HCT116 (cell line): ENCODE data around the gene SPRED2. TPM values are rescaled to one million over a fixed set of nuclear protein-coding genes. Genes with fewer than 3 reads are reported as not detected.

Source experiments
- ATAC-seq: fragments of 200-7000 bp; cut with Tn5 transposase; 2 replicates; pipeline ENCODE4 v1.9.1; 2020; ENCODE audit warnings: mild to moderate bottlenecking, moderate library complexity
- BruUV-seq: library from RNA; stranded (reverse); fragments of 400-500 nt; replicated peaks from 2 replicates; lab custom pipeline; 2021; lab: Mats Ljungman, UMichigan
- CTCF ChIA-PET: fragments of 300-600 bp; sonication (Branson Sonifier 250); formaldehyde crosslinking; loops from one replicate; lab custom pipeline; 2021; ENCODE audit warnings: antibody characterized with exemption; lab: Charles Lee
- POLR2A ChIA-PET: fragments of 300-600, 350-600 bp; sonication (Branson Sonifier 250); formaldehyde crosslinking; loops from one replicate; lab custom pipeline; 2021; ENCODE audit warnings: antibody characterized with exemption; lab: Charles Lee
- RAD21 ChIA-PET, 2 experiments: fragments of 300-600 bp; sonication (Branson Sonifier 250); formaldehyde crosslinking; loops; one replicate each; lab custom pipeline; 2023; ENCODE audit warnings: low total read pairs in 2 of 2; ENCODE audit not compliant: uncharacterized antibody in 2 of 2, unreplicated experiment in 2 of 2, low non-redundant PET in 1 of 2; lab: Charles Lee
- DNase-seq: peaks from one replicate; pipeline ENCODE4 v3.0.0-alpha.2; 2010; ENCODE audit warnings: low read depth, low spot score
- H2AFZ ChIP-seq: fragments of 200-600 bp; shearing (Covaris generic), sonication (generic); 2 replicates; pipeline ENCODE4 v1.6.1; 2017; ENCODE audit warnings: low read depth, mixed run types, mixed read lengths, antibody characterized with exemption, low read length; ENCODE audit not compliant: poor library complexity, severe bottlenecking
- H3K27ac ChIP-seq: 2 replicates; pipeline ENCODE4 v1.5.1; 2012; ENCODE audit warnings: low read depth, low read length
- H3K27me3 ChIP-seq: fragments of 200-600 bp; sonication (generic); 2 replicates; pipeline ENCODE4 v1.6.1; 2016; ENCODE audit warnings: mixed run types, low read length, mixed read lengths; ENCODE audit not compliant: insufficient read depth
- H3K36me3 ChIP-seq, 2 experiments: fragments of 200-500 bp in 1 of 2; fragments of 200-600 bp in 1 of 2; sonication (Bioruptor generic) in 1 of 2; sonication (generic) in 1 of 2; 2 replicates each; pipeline versions ENCODE4 v1.5.1 to v1.6.1; 2014 to 2016; ENCODE audit warnings: low read length in 2 of 2, inconsistent platforms in 1 of 2, mixed read lengths in 1 of 2, mixed run types in 1 of 2; ENCODE audit not compliant: insufficient read depth in 2 of 2, control insufficient read depth in 1 of 2
- H3K4me1 ChIP-seq, 2 experiments: fragments of 200-600 bp in 1 of 2; sonication (generic) in 1 of 2; 2 replicates each; pipeline versions ENCODE4 v1.5.1 to v1.6.1; 2012 to 2017; ENCODE audit warnings: low read length in 2 of 2, inconsistent platforms in 1 of 2, mild to moderate bottlenecking in 1 of 2, mixed read lengths in 1 of 2, mixed run types in 1 of 2, moderate library complexity in 1 of 2; ENCODE audit not compliant: insufficient read depth in 2 of 2, control insufficient read depth in 1 of 2
- H3K4me2 ChIP-seq: fragments of 200-600 bp; sonication (generic); 2 replicates; pipeline ENCODE4 v1.6.1; 2017; ENCODE audit warnings: mixed run types, low read length, mixed read lengths
- H3K4me3 ChIP-seq, 2 experiments: fragments of 200-600 bp in 1 of 2; sonication (generic) in 1 of 2; replicated peaks in 1 of 2; 2 replicates each; pipeline ENCODE4 v1.5.1; 2011 to 2016; ENCODE audit warnings: low read length in 2 of 2, control low read depth in 1 of 2, low read depth in 1 of 2, mild to moderate bottlenecking in 1 of 2, mixed read lengths in 1 of 2, mixed run types in 1 of 2
- H3K79me2 ChIP-seq: fragments of 200-600 bp; sonication (generic); 2 replicates; pipeline ENCODE4 v1.6.1; 2017; ENCODE audit warnings: mild to moderate bottlenecking, mixed run types, low read length, moderate library complexity, mixed read lengths; ENCODE audit not compliant: insufficient read depth
- H3K9ac ChIP-seq: fragments of 200-600 bp; sonication (generic); 2 replicates; pipeline ENCODE4 v1.6.1; 2016; ENCODE audit warnings: low read length, mixed read lengths
- H3K9me2 ChIP-seq: fragments of 200-600 bp; sonication (generic), shearing (Covaris generic); 2 replicates; pipeline ENCODE4 v1.6.1; 2017; ENCODE audit warnings: mixed run types, mild to moderate bottlenecking, moderate library complexity; ENCODE audit not compliant: insufficient read depth
- H3K9me3 ChIP-seq, 2 experiments: fragments of 200-500 bp in 1 of 2; fragments of 200-600 bp in 1 of 2; sonication (Bioruptor generic) in 1 of 2; sonication (generic) in 1 of 2; 2 replicates each; pipeline ENCODE4 v1.6.1; 2014 to 2017; ENCODE audit warnings: low read length in 2 of 2, mixed read lengths in 2 of 2, inconsistent platforms in 1 of 2, low read depth in 1 of 2, mild to moderate bottlenecking in 1 of 2, mixed run types in 1 of 2, moderate library complexity in 1 of 2; ENCODE audit not compliant: control insufficient read depth in 1 of 2, insufficient read depth in 1 of 2
- H4K20me1 ChIP-seq: fragments of 200-600 bp; sonication (generic), shearing (Covaris generic); 2 replicates; pipeline ENCODE4 v1.6.1; 2017; ENCODE audit warnings: mixed run types, mild to moderate bottlenecking, moderate library complexity; ENCODE audit not compliant: insufficient read depth
- EGR1 ChIP-seq: IDR thresholded peaks from 2 replicates; pipeline ENCODE4 v1.6.1; 2012; ENCODE audit warnings: low read depth
- EZH2 ChIP-seq: fragments of 200-600 bp; sonication (generic); IDR thresholded peaks from 2 replicates; pipeline ENCODE4 v1.6.1; 2017; ENCODE audit warnings: antibody characterized with exemption, mixed run types
- EZH2phosphoT487 ChIP-seq: fragments of 200-600 bp; IDR thresholded peaks from 2 replicates; pipeline ENCODE4 v1.6.1; 2018; ENCODE audit warnings: antibody characterized with exemption, borderline replicate concordance
- MAX ChIP-seq: IDR thresholded peaks from 2 replicates; pipeline ENCODE4 v1.6.1; 2012
- POLR2A ChIP-seq: IDR thresholded peaks from 2 replicates; pipeline ENCODE4 v1.7.0; 2011; ENCODE audit warnings: borderline replicate concordance; ENCODE audit not compliant: insufficient read depth, insufficient read length; ENCODE audit errors: extremely low read depth
- SIN3A ChIP-seq: IDR thresholded peaks from 2 replicates; pipeline ENCODE4 v1.6.1; 2012; ENCODE audit warnings: low read depth
- SP1 ChIP-seq: IDR thresholded peaks from 2 replicates; pipeline ENCODE4 v1.6.1; 2012; ENCODE audit warnings: low read depth
- TCF7L2 ChIP-seq: IDR thresholded peaks from 2 replicates; pipeline ENCODE4 v1.7.0; 2011; ENCODE audit warnings: borderline replicate concordance, inconsistent platforms; ENCODE audit not compliant: insufficient read depth, insufficient read length; ENCODE audit errors: extremely low read depth
- intact Hi-C: fragments of 100-400 bp; cut with micrococcal nuclease; formaldehyde crosslinking; loops from 2 replicates; pipeline ENCODE4 v1.10.0; 2022
- total RNA-seq: library from RNA; stranded (reverse); gene quantifications from one replicate; pipeline ENCODE4 v1.2.1, GENCODE V29; 2021; ENCODE audit not compliant: unreplicated experiment
- TF ChIP-seq, protein P1 (sequence below): IDR thresholded peaks from 2 replicates; pipeline ENCODE4 v1.6.1; 2012; ENCODE audit warnings: low read depth

SPRED2 gene
- total RNA-seq, 1 experiment from 2014 or later, result 62.6 TPM

DNA sequence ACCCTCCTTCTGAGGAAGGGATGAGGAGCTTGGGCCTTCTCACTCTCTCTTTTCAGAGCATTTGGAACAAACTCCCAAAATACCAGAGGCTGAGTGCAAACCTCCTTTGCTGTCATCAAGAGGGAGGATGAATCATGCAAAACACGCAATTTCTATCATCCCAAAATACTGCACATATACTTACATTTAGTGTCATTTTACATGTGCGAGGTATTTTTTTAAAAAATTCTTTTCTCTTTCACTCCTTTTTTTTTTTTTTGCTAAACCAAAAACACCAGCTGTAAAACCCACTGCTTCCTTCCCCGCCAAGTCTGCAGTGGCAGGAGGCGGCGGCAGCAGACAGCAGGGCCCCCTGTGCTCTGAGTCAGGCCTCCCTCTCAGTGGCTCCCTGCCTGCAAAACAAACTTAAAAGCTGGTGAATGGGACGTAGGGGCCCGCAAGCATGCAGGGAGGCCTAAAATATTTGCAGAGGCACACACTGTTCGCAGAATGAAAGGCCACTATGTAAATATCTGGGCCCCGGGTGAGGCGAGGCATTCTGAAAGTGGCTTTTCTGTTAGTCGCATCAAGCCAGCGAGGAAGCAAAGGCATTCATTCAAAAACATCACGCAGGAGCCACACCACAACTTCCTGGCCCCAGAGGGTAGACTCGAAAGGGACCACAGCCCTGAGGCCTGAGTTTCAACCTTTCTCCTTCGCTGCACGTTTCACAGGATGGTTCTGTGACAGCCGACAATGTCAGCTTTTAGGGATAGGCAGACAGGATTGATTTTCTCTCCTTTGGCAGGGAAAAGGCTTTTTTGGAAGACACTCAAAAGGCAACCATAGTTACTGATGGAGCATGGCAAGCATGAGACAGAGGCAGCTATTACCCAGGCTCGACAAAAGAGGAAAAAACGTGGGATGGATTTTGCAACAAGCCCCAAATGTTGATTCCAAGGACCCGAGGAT lies 131.4 kb downstream of the SPRED2 start:
- ChIA-PET POLR2A (no interaction called here), CTCF (no interaction called here), RAD21 (no interaction called here)
- Histone ChIP-seq H4K20me1 (no peaks in the 10 kb centered on the region), H3K4me2 (no peak overlapping the region), H3K27ac (no peak overlapping the region), H3K27me3 (no peaks in the 10 kb centered on the region), H2AFZ (no peak overlapping the region), H3K9ac (no peak overlapping the region), H3K79me2 (no peaks in the 10 kb centered on the region), H3K4me3 (no peak overlapping the region), H3K9me2 (no peaks in the 10 kb centered on the region), H3K36me3 (peaks cover 0 to 2% of the 10 kb centered on the region in 2 experiments; a peak in 1 of 4 replicates), H3K9me3 (no peaks in the 10 kb centered on the region), H3K4me1 (peaks cover 4 to 6% of the 10 kb centered on the region in 2 experiments)
- BruUV-seq, result no TSS peak
- intact Hi-C loops, result no loop called here
- ATAC-seq, result no peak
- TF ChIP-seq SIN3A, result no peak
- TF ChIP-seq POLR2A, result no peak
- no peak for TF ChIP-seq TCF7L2
- no peak for TF ChIP-seq SP1
- TF ChIP-seq MAX, result no peak
- TF ChIP-seq EZH2phosphoT487, result no peak
- no peak for TF ChIP-seq EGR1
- TF ChIP-seq, protein P1, sequence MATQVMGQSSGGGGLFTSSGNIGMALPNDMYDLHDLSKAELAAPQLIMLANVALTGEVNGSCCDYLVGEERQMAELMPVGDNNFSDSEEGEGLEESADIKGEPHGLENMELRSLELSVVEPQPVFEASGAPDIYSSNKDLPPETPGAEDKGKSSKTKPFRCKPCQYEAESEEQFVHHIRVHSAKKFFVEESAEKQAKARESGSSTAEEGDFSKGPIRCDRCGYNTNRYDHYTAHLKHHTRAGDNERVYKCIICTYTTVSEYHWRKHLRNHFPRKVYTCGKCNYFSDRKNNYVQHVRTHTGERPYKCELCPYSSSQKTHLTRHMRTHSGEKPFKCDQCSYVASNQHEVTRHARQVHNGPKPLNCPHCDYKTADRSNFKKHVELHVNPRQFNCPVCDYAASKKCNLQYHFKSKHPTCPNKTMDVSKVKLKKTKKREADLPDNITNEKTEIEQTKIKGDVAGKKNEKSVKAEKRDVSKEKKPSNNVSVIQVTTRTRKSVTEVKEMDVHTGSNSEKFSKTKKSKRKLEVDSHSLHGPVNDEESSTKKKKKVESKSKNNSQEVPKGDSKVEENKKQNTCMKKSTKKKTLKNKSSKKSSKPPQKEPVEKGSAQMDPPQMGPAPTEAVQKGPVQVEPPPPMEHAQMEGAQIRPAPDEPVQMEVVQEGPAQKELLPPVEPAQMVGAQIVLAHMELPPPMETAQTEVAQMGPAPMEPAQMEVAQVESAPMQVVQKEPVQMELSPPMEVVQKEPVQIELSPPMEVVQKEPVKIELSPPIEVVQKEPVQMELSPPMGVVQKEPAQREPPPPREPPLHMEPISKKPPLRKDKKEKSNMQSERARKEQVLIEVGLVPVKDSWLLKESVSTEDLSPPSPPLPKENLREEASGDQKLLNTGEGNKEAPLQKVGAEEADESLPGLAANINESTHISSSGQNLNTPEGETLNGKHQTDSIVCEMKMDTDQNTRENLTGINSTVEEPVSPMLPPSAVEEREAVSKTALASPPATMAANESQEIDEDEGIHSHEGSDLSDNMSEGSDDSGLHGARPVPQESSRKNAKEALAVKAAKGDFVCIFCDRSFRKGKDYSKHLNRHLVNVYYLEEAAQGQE, result no peak
- no peak for TF ChIP-seq EZH2
- DNase-seq, result no peak
